ENCODE measurements around the gene TMEM25.

DNA sequence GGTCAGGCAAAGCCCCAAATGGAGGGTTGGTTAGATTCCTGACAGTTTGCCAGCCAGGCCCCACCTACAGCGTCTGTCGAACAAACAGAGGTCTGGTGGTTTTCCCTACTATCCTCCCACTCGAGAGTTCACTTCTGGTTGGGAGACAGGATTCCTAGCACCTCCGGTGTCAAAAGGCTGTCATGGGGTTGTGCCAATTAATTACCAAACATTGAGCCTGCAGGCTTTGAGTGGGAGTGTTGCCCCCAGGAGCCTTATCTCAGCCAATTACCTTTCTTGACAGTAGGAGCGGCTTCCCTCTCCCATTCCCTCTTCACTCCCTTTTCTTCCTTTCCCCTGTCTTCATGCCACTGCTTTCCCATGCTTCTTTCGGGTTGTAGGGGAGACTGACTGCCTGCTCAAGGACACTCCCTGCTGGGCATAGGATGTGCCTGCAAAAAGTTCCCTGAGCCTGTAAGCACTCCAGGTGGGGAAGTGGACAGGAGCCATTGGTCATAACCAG is 8.4 kb upstream of the TMEM25 start:
- TF ChIP-seq, protein P1, sequence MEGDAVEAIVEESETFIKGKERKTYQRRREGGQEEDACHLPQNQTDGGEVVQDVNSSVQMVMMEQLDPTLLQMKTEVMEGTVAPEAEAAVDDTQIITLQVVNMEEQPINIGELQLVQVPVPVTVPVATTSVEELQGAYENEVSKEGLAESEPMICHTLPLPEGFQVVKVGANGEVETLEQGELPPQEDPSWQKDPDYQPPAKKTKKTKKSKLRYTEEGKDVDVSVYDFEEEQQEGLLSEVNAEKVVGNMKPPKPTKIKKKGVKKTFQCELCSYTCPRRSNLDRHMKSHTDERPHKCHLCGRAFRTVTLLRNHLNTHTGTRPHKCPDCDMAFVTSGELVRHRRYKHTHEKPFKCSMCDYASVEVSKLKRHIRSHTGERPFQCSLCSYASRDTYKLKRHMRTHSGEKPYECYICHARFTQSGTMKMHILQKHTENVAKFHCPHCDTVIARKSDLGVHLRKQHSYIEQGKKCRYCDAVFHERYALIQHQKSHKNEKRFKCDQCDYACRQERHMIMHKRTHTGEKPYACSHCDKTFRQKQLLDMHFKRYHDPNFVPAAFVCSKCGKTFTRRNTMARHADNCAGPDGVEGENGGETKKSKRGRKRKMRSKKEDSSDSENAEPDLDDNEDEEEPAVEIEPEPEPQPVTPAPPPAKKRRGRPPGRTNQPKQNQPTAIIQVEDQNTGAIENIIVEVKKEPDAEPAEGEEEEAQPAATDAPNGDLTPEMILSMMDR (IDR thresholded peaks at IDR 0.05): peak in 1 of 6 experiments; percentile 27
- TF ChIP-seq POLR2A (IDR thresholded peaks at IDR 0.05): no peak
